Thyroid gland (tissue), 4 donors: ENCODE results near the gene TTLL5. TPM values are rescaled to one million over a fixed set of nuclear protein-coding genes. Genes with fewer than 3 reads are reported as not detected.

Source experiments
- DNase-seq, 2 donors: peaks; one replicate each; pipeline ENCODE4 v3.0.0-alpha.2; 2019
- H3K27ac ChIP-seq, 3 donors: fragments of 200-600 bp; sonication (generic); 1 replicate in 2 of 3; 2 replicates in 1 of 3; pipeline ENCODE4 v1.5.1; 2016 to 2019; ENCODE audit warnings: mild to moderate bottlenecking in 1 of 3, moderate library complexity in 1 of 3
- H3K27me3 ChIP-seq: fragments of 200-600 bp; sonication (generic); one replicate; pipeline ENCODE4 v1.5.1; 2019
- H3K36me3 ChIP-seq, 2 donors: fragments of 200-600 bp; sonication (generic); one replicate each; pipeline ENCODE4 v1.5.1; 2016 to 2019
- H3K4me1 ChIP-seq, 2 donors: fragments of 200-600 bp; sonication (generic); one replicate each; pipeline ENCODE4 v1.5.1; 2017 to 2019
- H3K4me3 ChIP-seq, 3 donors: fragments of 200-600 bp; sonication (generic); replicated peaks in 1 of 3; 1 replicate in 2 of 3; 2 replicates in 1 of 3; pipeline ENCODE4 v1.5.1; 2016; ENCODE audit warnings: mild to moderate bottlenecking in 1 of 3
- H3K9me3 ChIP-seq: fragments of 200-600 bp; sonication (generic); one replicate; pipeline ENCODE4 v1.5.1; 2017
- CTCF ChIP-seq, 6 experiments: fragments of 200-600 bp in 3 of 6; fragments of 450-650 bp in 3 of 6; sonication (generic) in 3 of 6; IDR thresholded peaks; one replicate each; pipeline ENCODE4 v1.5.1; 2016 to 2019; ENCODE audit warnings: antibody characterized with exemption in 6 of 6, mild to moderate bottlenecking in 2 of 6, inconsistent platforms in 1 of 6, moderate library complexity in 1 of 6
- POLR2A ChIP-seq, 2 donors: fragments of 450-650 bp; IDR thresholded peaks; one replicate each; pipeline ENCODE4 v1.6.1; 2017; ENCODE audit warnings: antibody characterized with exemption in 2 of 2, mild to moderate bottlenecking in 2 of 2, moderate library complexity in 1 of 2
- WGBS, 2 donors: methylation state at CpG; one replicate each; pipeline ENCODE4 v1.1.5; 2017; 5-methylcytosine and 5-hydroxymethylcytosine counted together
- intact Hi-C: fragments of 100-400 bp; cut with DNase I; formaldehyde crosslinking; loops from one replicate; pipeline ENCODE4 v1.15.1; 2023
- total RNA-seq, 4 donors: library from RNA; depleted of rRNA; stranded (reverse); fragments of >200 nt; gene quantifications; one replicate each; pipeline ENCODE4 v1.2.3, GENCODE V29; 2016

TTLL5 gene
- total RNA-seq, 4 donors from 2014 or later: 31.8 to 65.1 (median 35.7) TPM

GRCh38 chr14:75884198-75884611, 223.2 kb downstream of the TTLL5 start:
- Histone ChIP-seq H3K27me3 (no peaks in the 10 kb centered on the region), H3K36me3 (no peaks in the 10 kb centered on the region), H3K4me3 (no peak overlapping the region), H3K9me3 (no peaks in the 10 kb centered on the region), H3K27ac (no peak overlapping the region), H3K4me1 (no peaks in the 10 kb centered on the region)
- no peak for DNase-seq
- WGBS, 2 donors: 75 to 77% methylated on average over 6 of the region's 6 CpGs
- TF ChIP-seq CTCF (IDR thresholded peaks at IDR 0.05): no peak
- intact Hi-C loops: no loop called here

GRCh38 chr14:75885829-75886228, 224.8 kb downstream of the TTLL5 start:
- 72 to 90% methylated on average over 2 of the region's 2 CpGs for WGBS, 2 donors
- TF ChIP-seq CTCF (IDR thresholded peaks at IDR 0.05) (no peak), POLR2A (IDR thresholded peaks at IDR 0.05) (no peak)
- no peak for DNase-seq
- Histone ChIP-seq H3K27me3 (no peaks in the 10 kb centered on the region), H3K36me3 (no peaks in the 10 kb centered on the region), H3K27ac (no peak overlapping the region), H3K4me1 (no peaks in the 10 kb centered on the region), H3K9me3 (no peaks in the 10 kb centered on the region), H3K4me3 (no peak overlapping the region)
- intact Hi-C loops: no loop called here

GRCh38 chr14:75886636-75887348, 225.7 kb downstream of the TTLL5 start:
- H3K4me3 ChIP-seq: no peak overlapping the region
- no peak for DNase-seq
- H3K27ac ChIP-seq: no peak overlapping the region
- no peaks in the 10 kb centered on the region for H3K27me3 ChIP-seq
- TF ChIP-seq CTCF (IDR thresholded peaks at IDR 0.05) (no peak), POLR2A (IDR thresholded peaks at IDR 0.05) (no peak)
- H3K9me3 ChIP-seq: no peaks in the 10 kb centered on the region
- intact Hi-C loops: no loop called here
- H3K4me1 ChIP-seq: no peaks in the 10 kb centered on the region
- no peaks in the 10 kb centered on the region for H3K36me3 ChIP-seq
- 90 to 91% methylated on average over 5 of the region's 5 CpGs for WGBS, 2 donors

GRCh38 chr14:75888945-75889344, 227.9 kb downstream of the TTLL5 start:
- no peak overlapping the region for H3K27ac ChIP-seq
- H3K36me3 ChIP-seq: no peaks in the 10 kb centered on the region
- H3K9me3 ChIP-seq: no peaks in the 10 kb centered on the region
- H3K4me3 ChIP-seq: no peak overlapping the region
- TF ChIP-seq CTCF (IDR thresholded peaks at IDR 0.05) (no peak), POLR2A (IDR thresholded peaks at IDR 0.05) (no peak)
- no peaks in the 10 kb centered on the region for H3K27me3 ChIP-seq
- no peak for DNase-seq
- intact Hi-C loops: no loop called here
- 88 to 89% methylated on average over 2 of the region's 2 CpGs for WGBS, 2 donors
- no peaks in the 10 kb centered on the region for H3K4me1 ChIP-seq

GRCh38 chr14:75896341-75896740, 235.3 kb downstream of the TTLL5 start:
- 82 to 89% methylated on average over 2 of the region's 2 CpGs for WGBS, 2 donors
- intact Hi-C loops: no loop called here
- no peak for DNase-seq
- Histone ChIP-seq H3K4me1 (no peaks in the 10 kb centered on the region), H3K4me3 (no peak overlapping the region), H3K27ac (no peak overlapping the region), H3K36me3 (no peaks in the 10 kb centered on the region), H3K27me3 (no peaks in the 10 kb centered on the region), H3K9me3 (no peaks in the 10 kb centered on the region)
- TF ChIP-seq POLR2A (IDR thresholded peaks at IDR 0.05) (no peak), CTCF (IDR thresholded peaks at IDR 0.05) (no peak)
